Neural cell (in vitro differentiated cells): ENCODE results near the gene CFTR.

Experiments used
- EP300 ChIP-seq: fragments of 450-650 bp; conservative IDR thresholded peaks from 2 replicates; pipeline ENCODE4 v1.6.1; 2014; ENCODE audit warnings: antibody characterized with exemption, mild to moderate bottlenecking, moderate library complexity; ENCODE audit not compliant: poor library complexity, severe bottlenecking
- EZH2 ChIP-seq: fragments of 200-600, 300-800 bp; shearing (Covaris generic), sonication (generic); IDR thresholded peaks from 2 replicates; pipeline ENCODE4 v1.6.1; 2014; ENCODE audit warnings: antibody characterized with exemption, low read length, borderline replicate concordance, mild to moderate bottlenecking; ENCODE audit not compliant: insufficient read depth, poor library complexity, severe bottlenecking
- MXI1 ChIP-seq: fragments of 450-650 bp; conservative IDR thresholded peaks from 2 replicates; pipeline ENCODE4 v1.6.1; 2014; ENCODE audit warnings: antibody characterized with exemption, mild to moderate bottlenecking; ENCODE audit not compliant: poor library complexity, severe bottlenecking
- RAD21 ChIP-seq: fragments of 450-650 bp; conservative IDR thresholded peaks from 2 replicates; pipeline ENCODE4 v1.6.1; 2014; ENCODE audit warnings: antibody characterized with exemption, mild to moderate bottlenecking, moderate library complexity
- TF ChIP-seq, protein P1 (sequence below): fragments of 450-650 bp; IDR thresholded peaks from 2 replicates; pipeline ENCODE4 v1.5.1; 2014; ENCODE audit warnings: antibody characterized with exemption, mild to moderate bottlenecking, moderate library complexity; ENCODE audit not compliant: poor library complexity, severe bottlenecking

DNA sequence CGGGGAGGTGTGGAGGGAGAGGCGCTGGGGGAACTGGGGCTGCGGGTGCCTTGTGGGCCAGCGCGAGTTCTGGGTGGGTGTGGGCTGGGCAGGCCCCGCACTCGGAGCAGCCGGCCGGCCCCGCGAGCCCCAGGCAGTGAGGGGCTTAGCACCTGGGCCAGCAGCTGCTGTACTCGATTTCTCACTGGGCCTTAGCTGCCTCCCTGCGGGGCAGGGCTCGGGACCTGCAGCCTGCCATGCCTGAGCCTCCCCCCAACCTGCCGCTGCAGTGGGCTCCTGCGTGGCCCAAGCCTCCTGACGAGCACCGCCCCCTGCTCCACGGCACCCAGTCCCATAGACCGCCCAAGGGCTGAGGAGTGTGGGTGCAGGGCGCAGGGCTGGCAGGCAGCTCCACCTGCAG, 116.3 kb downstream of the CFTR start:
- TF ChIP-seq, protein P1, sequence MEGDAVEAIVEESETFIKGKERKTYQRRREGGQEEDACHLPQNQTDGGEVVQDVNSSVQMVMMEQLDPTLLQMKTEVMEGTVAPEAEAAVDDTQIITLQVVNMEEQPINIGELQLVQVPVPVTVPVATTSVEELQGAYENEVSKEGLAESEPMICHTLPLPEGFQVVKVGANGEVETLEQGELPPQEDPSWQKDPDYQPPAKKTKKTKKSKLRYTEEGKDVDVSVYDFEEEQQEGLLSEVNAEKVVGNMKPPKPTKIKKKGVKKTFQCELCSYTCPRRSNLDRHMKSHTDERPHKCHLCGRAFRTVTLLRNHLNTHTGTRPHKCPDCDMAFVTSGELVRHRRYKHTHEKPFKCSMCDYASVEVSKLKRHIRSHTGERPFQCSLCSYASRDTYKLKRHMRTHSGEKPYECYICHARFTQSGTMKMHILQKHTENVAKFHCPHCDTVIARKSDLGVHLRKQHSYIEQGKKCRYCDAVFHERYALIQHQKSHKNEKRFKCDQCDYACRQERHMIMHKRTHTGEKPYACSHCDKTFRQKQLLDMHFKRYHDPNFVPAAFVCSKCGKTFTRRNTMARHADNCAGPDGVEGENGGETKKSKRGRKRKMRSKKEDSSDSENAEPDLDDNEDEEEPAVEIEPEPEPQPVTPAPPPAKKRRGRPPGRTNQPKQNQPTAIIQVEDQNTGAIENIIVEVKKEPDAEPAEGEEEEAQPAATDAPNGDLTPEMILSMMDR = no peak
- TF ChIP-seq EZH2 (no peak), EP300 (no peak), MXI1 (no peak), RAD21 (no peak)
